Neuronal stem cell (in vitro differentiated cells): ENCODE results near the gene COPB1.

ENCODE experiments used
- DNase-seq: peaks from one replicate; pipeline ENCODE4 v3.0.0-alpha.2; 2013; ENCODE audit warnings: low spot score
- H2AFZ ChIP-seq: one replicate; pipeline ENCODE4 v1.6.1; 2013; ENCODE audit warnings: mild to moderate bottlenecking, low read length, inconsistent platforms
- H2AK5ac ChIP-seq: 2 replicates; pipeline ENCODE4 v1.6.1; 2013; ENCODE audit warnings: low read depth, mild to moderate bottlenecking, inconsistent platforms, low read length, moderate library complexity, mixed read lengths
- H2BK120ac ChIP-seq: 2 replicates; pipeline ENCODE4 v1.6.1; 2013; ENCODE audit warnings: low read depth, mild to moderate bottlenecking, inconsistent platforms, low read length, moderate library complexity, mixed read lengths
- H2BK12ac ChIP-seq: one replicate; pipeline ENCODE4 v1.6.1; 2013; ENCODE audit warnings: low read length, inconsistent platforms
- H2BK15ac ChIP-seq: 2 replicates; pipeline ENCODE4 v1.6.1; 2013; ENCODE audit warnings: mild to moderate bottlenecking, low read length, inconsistent platforms, mixed read lengths
- H2BK5ac ChIP-seq: one replicate; pipeline ENCODE4 v1.6.1; 2013; ENCODE audit warnings: inconsistent platforms, mild to moderate bottlenecking, low read length, moderate library complexity
- H3K14ac ChIP-seq: one replicate; pipeline ENCODE4 v1.6.1; 2013; ENCODE audit warnings: low read length, inconsistent platforms
- H3K18ac ChIP-seq: 2 replicates; pipeline ENCODE4 v1.6.1; 2013; ENCODE audit warnings: low read length, inconsistent platforms
- H3K23ac ChIP-seq: 2 replicates; pipeline ENCODE4 v1.6.1; 2013; ENCODE audit warnings: low read depth, mild to moderate bottlenecking, mixed read lengths, low read length, inconsistent platforms; ENCODE audit not compliant: poor library complexity
- H3K27ac ChIP-seq: replicated peaks from 3 replicates; pipeline ENCODE4 v1.5.1; 2013; ENCODE audit warnings: low read length, inconsistent platforms
- H3K27me3 ChIP-seq, 3 experiments: 2 replicates each; pipeline ENCODE4 v1.6.1; 2013; ENCODE audit warnings: low read length in 3 of 3, mild to moderate bottlenecking in 2 of 3, inconsistent platforms in 1 of 3, low read depth in 1 of 3, mixed read lengths in 1 of 3, moderate library complexity in 1 of 3; ENCODE audit not compliant: control insufficient read depth in 3 of 3, insufficient read depth in 3 of 3
- H3K36me3 ChIP-seq, 2 donors: replicated peaks in 1 of 2; 2 replicates each; pipeline ENCODE4 v1.6.1; 2013; ENCODE audit warnings: low read length in 2 of 2; ENCODE audit not compliant: control insufficient read depth in 2 of 2, insufficient read depth in 2 of 2
- H3K4ac ChIP-seq: 2 replicates; pipeline ENCODE4 v1.6.1; 2013; ENCODE audit warnings: inconsistent platforms, mild to moderate bottlenecking, low read length, moderate library complexity
- H3K4me1 ChIP-seq, 2 donors: 1 replicate in 1 of 2; 2 replicates in 1 of 2; pipeline ENCODE4 v1.6.1; 2013; ENCODE audit warnings: low read length in 2 of 2, low read depth in 1 of 2; ENCODE audit not compliant: control insufficient read depth in 2 of 2, insufficient read depth in 1 of 2
- H3K4me2 ChIP-seq: one replicate; pipeline ENCODE4 v1.6.1; 2013; ENCODE audit warnings: mild to moderate bottlenecking, low read length, inconsistent platforms; ENCODE audit not compliant: insufficient read depth, poor library complexity, severe bottlenecking
- H3K4me3 ChIP-seq, 2 donors: 2 replicates each; pipeline ENCODE4 v1.5.1; 2013; ENCODE audit warnings: low read length in 2 of 2, mild to moderate bottlenecking in 2 of 2, inconsistent platforms in 1 of 2, moderate library complexity in 1 of 2
- H3K79me1 ChIP-seq: one replicate; pipeline ENCODE4 v1.6.1; 2013; ENCODE audit warnings: low read depth, mild to moderate bottlenecking, inconsistent platforms, low read length, moderate library complexity
- H3K9ac ChIP-seq: one replicate; pipeline ENCODE4 v1.6.1; 2013; ENCODE audit warnings: mild to moderate bottlenecking, low read depth, low read length, inconsistent platforms; ENCODE audit not compliant: poor library complexity
- H3K9me3 ChIP-seq, 2 donors: replicated peaks in 1 of 2; 2 replicates each; pipeline versions ENCODE3 to v1.6.1; 2013; ENCODE audit warnings: low read length in 2 of 2, mild to moderate bottlenecking in 2 of 2, inconsistent platforms in 1 of 2, low read depth in 1 of 2, mixed read lengths in 1 of 2, moderate library complexity in 1 of 2; ENCODE audit not compliant: control insufficient read depth in 2 of 2, insufficient read depth in 1 of 2
- H4K8ac ChIP-seq: one replicate; pipeline ENCODE4 v1.6.1; 2013; ENCODE audit warnings: low read depth, mild to moderate bottlenecking, inconsistent platforms, low read length, moderate library complexity
- H4K91ac ChIP-seq: one replicate; pipeline ENCODE4 v1.6.1; 2013; ENCODE audit warnings: low read length, low read depth, mild to moderate bottlenecking, inconsistent platforms; ENCODE audit not compliant: poor library complexity
- WGBS, 2 donors: extraction: QIAGEN DNeasy Blood & Tissue Kit; methylation state at CpG; one replicate each; pipeline ENCODE4 v1.1.7; 2013; ENCODE audit warnings: missing lambda C conversion rate in 2 of 2, mixed read lengths in 1 of 2; ENCODE audit not compliant: insufficient read length in 2 of 2, insufficient replicate concordance in 1 of 2; ENCODE audit errors: extremely low coverage in 2 of 2; 5-methylcytosine and 5-hydroxymethylcytosine counted together

Gene COPB1

GRCh38 chr11:14446701-14447169, 52.9 kb downstream of the COPB1 start:
- no peak overlapping the region for H3K18ac ChIP-seq
- no peak overlapping the region for H3K4me3 ChIP-seq
- no peak overlapping the region for H4K91ac ChIP-seq
- peaks cover 0 to 2% of the 10 kb centered on the region in 2 donors for H3K4me1 ChIP-seq
- H3K23ac ChIP-seq, result no peak overlapping the region
- H2BK12ac ChIP-seq, result no peak overlapping the region
- no peak overlapping the region for H2BK5ac ChIP-seq
- H2BK120ac ChIP-seq, result no peak overlapping the region
- H3K79me1 ChIP-seq, result no peaks in the 10 kb centered on the region
- DNase-seq, result no peak
- no peak overlapping the region for H3K9ac ChIP-seq
- no peak overlapping the region for H3K4ac ChIP-seq
- no peak overlapping the region for H3K14ac ChIP-seq
- no peak overlapping the region for H4K8ac ChIP-seq
- no peaks in the 10 kb centered on the region for H3K36me3 ChIP-seq
- no peak overlapping the region for H3K27ac ChIP-seq
- H3K9me3 ChIP-seq, result no peaks in the 10 kb centered on the region
- no peaks in the 10 kb centered on the region for H3K27me3 ChIP-seq
- no peak overlapping the region for H3K4me2 ChIP-seq
- H2AFZ ChIP-seq, result no peak overlapping the region
- H2BK15ac ChIP-seq, result no peak overlapping the region
- no peak overlapping the region for H2AK5ac ChIP-seq

GRCh38 chr11:14445542-14446530, 53.8 kb downstream of the COPB1 start:
- DNase-seq, result no peak
- no peak overlapping the region for H3K9ac ChIP-seq
- no peak overlapping the region for H2AK5ac ChIP-seq
- H4K91ac ChIP-seq, result no peak overlapping the region
- no peak overlapping the region for H2BK12ac ChIP-seq
- H3K79me1 ChIP-seq, result no peaks in the 10 kb centered on the region
- no peaks in the 10 kb centered on the region for H3K9me3 ChIP-seq
- no peak overlapping the region for H4K8ac ChIP-seq
- H3K4me1 ChIP-seq, result peaks cover 0 to 2% of the 10 kb centered on the region in 2 donors
- no peak overlapping the region for H3K4me3 ChIP-seq
- no peak overlapping the region for H2AFZ ChIP-seq
- no peaks in the 10 kb centered on the region for H3K27me3 ChIP-seq
- H2BK5ac ChIP-seq, result no peak overlapping the region
- no peak overlapping the region for H3K4me2 ChIP-seq
- H3K23ac ChIP-seq, result no peak overlapping the region
- WGBS, 2 donors, result no CpG with 5 or more reads among the region's 2 CpGs
- H3K36me3 ChIP-seq, result no peaks in the 10 kb centered on the region
- H3K14ac ChIP-seq, result no peak overlapping the region
- no peak overlapping the region for H3K27ac ChIP-seq
- H3K18ac ChIP-seq, result no peak overlapping the region
- no peak overlapping the region for H3K4ac ChIP-seq
- H2BK120ac ChIP-seq, result no peak overlapping the region
- H2BK15ac ChIP-seq, result no peak overlapping the region

GRCh38 chr11:14444441-14445189, 55.0 kb downstream of the COPB1 start:
- Histone ChIP-seq H3K36me3 (no peaks in the 10 kb centered on the region), H3K9ac (no peak overlapping the region), H2AFZ (no peak overlapping the region), H3K4me3 (no peak overlapping the region), H3K4me1 (peaks cover 0 to 2% of the 10 kb centered on the region in 2 donors), H3K79me1 (no peaks in the 10 kb centered on the region), H4K91ac (no peak overlapping the region), H2BK15ac (no peak overlapping the region), H3K27me3 (no peaks in the 10 kb centered on the region), H3K27ac (no peak overlapping the region), H2BK120ac (no peak overlapping the region), H3K18ac (no peak overlapping the region), H3K23ac (no peak overlapping the region), H2BK12ac (no peak overlapping the region), H3K4me2 (no peak overlapping the region), H4K8ac (no peak overlapping the region), H3K9me3 (no peaks in the 10 kb centered on the region), H3K4ac (no peak overlapping the region), H2AK5ac (no peak overlapping the region), H3K14ac (no peak overlapping the region), H2BK5ac (no peak overlapping the region)
- no CpG with 5 or more reads among the region's 8 CpGs for WGBS, 2 donors
- DNase-seq, result no peak

- Histone ChIP-seq H3K4me1 (peaks cover 0 to 2% of the 10 kb centered on the region in 2 donors), H3K27me3 (no peaks in the 10 kb centered on the region), H3K18ac (no peak overlapping the region), H3K4me2 (no peak overlapping the region), H3K23ac (no peak overlapping the region), H3K36me3 (no peaks in the 10 kb centered on the region), H2AK5ac (no peak overlapping the region), H4K8ac (no peak overlapping the region), H2BK120ac (no peak overlapping the region), H3K79me1 (no peaks in the 10 kb centered on the region), H4K91ac (no peak overlapping the region), H2AFZ (no peak overlapping the region), H3K9ac (no peak overlapping the region), H2BK15ac (no peak overlapping the region), H3K27ac (no peak overlapping the region), H3K4me3 (no peak overlapping the region), H3K4ac (no peak overlapping the region), H3K9me3 (no peaks in the 10 kb centered on the region), H2BK5ac (no peak overlapping the region), H2BK12ac (no peak overlapping the region), H3K14ac (no peak overlapping the region)
- no CpG with 5 or more reads among the region's 1 CpG for WGBS, 2 donors
- no peak for DNase-seq
Measured at GRCh38 chr11:14443638-14444037, 56.0 kb downstream of the COPB1 start.
